ENCODE data around the gene PTH1R.

- TF ChIP-seq CTCF (IDR thresholded peaks at IDR 0.05; ENCODE audit: low read depth, low read length, poor library complexity, severe bottlenecking) (no peak), EZH2phosphoT487 (IDR thresholded peaks at IDR 0.05; ENCODE audit: borderline replicate concordance, low read length) (no peak)
Observed at GRCh38 chr3:46926039-46926438, 48.5 kb downstream of the PTH1R start.
